Mesenchymal stem cell (in vitro differentiated cells and primary cell): ENCODE measurements around the gene TRAF3IP1.

Source experiments
- DNase-seq: peaks from one replicate; pipeline ENCODE4 v3.0.0-alpha.2; 2013
- H2AFZ ChIP-seq: one replicate; pipeline ENCODE4 v1.6.1; 2013; ENCODE audit warnings: low read depth, mild to moderate bottlenecking, control low read depth, inconsistent platforms, low read length, moderate library complexity
- H2AK5ac ChIP-seq: 2 replicates; pipeline ENCODE4 v1.6.1; 2013; ENCODE audit warnings: low read length, moderate library complexity, mild to moderate bottlenecking, inconsistent platforms; ENCODE audit not compliant: severe bottlenecking
- H2BK120ac ChIP-seq: one replicate; pipeline ENCODE4 v1.6.1; 2013; ENCODE audit warnings: low read depth, mild to moderate bottlenecking, inconsistent platforms, low read length, moderate library complexity
- H2BK12ac ChIP-seq, 2 experiments: one replicate each; pipeline ENCODE4 v1.6.1; 2013; ENCODE audit warnings: inconsistent platforms in 2 of 2, low read length in 2 of 2, mild to moderate bottlenecking in 2 of 2, moderate library complexity in 2 of 2, control low read depth in 1 of 2
- H2BK15ac ChIP-seq: one replicate; pipeline ENCODE4 v1.6.1; 2013; ENCODE audit warnings: mild to moderate bottlenecking, low read depth, inconsistent platforms; ENCODE audit not compliant: poor library complexity, severe bottlenecking
- H2BK5ac ChIP-seq: 2 replicates; pipeline ENCODE4 v1.6.1; 2013; ENCODE audit warnings: low read depth, mild to moderate bottlenecking, low read length, control low read depth, inconsistent platforms; ENCODE audit not compliant: poor library complexity, severe bottlenecking
- H3K14ac ChIP-seq, 2 experiments: one replicate each; pipeline ENCODE4 v1.6.1; 2013; ENCODE audit warnings: inconsistent platforms in 2 of 2, low read length in 2 of 2, control low read depth in 1 of 2, mild to moderate bottlenecking in 1 of 2, moderate library complexity in 1 of 2
- H3K18ac ChIP-seq, 2 experiments: one replicate each; pipeline ENCODE4 v1.6.1; 2013; ENCODE audit warnings: inconsistent platforms in 2 of 2, low read length in 2 of 2, control low read depth in 1 of 2, low read depth in 1 of 2, mild to moderate bottlenecking in 1 of 2
- H3K23ac ChIP-seq, 2 experiments: one replicate each; pipeline ENCODE4 v1.6.1; 2013; ENCODE audit warnings: inconsistent platforms in 2 of 2, low read length in 2 of 2, mild to moderate bottlenecking in 2 of 2, moderate library complexity in 2 of 2, control low read depth in 1 of 2
- H3K27ac ChIP-seq: 2 replicates; pipeline ENCODE4 v1.5.1; 2013; ENCODE audit warnings: mild to moderate bottlenecking, moderate library complexity, low read length, control low read depth, inconsistent platforms; ENCODE audit not compliant: poor library complexity, severe bottlenecking
- H3K27me3 ChIP-seq, 2 experiments: 2 replicates each; pipeline versions ENCODE4 v1.6.1 to v1.7.0; 2013; ENCODE audit warnings: low read length in 2 of 2, mild to moderate bottlenecking in 2 of 2, moderate library complexity in 2 of 2, control low read depth in 1 of 2, inconsistent platforms in 1 of 2; ENCODE audit not compliant: control insufficient read depth in 1 of 2, insufficient read depth in 1 of 2
- H3K36me3 ChIP-seq, 2 experiments: 2 replicates each; pipeline versions ENCODE4 v1.6.1 to v1.7.0; 2013; ENCODE audit warnings: low read length in 2 of 2, control low read depth in 1 of 2, inconsistent platforms in 1 of 2, low read depth in 1 of 2, mild to moderate bottlenecking in 1 of 2; ENCODE audit not compliant: insufficient read depth in 2 of 2, control insufficient read depth in 1 of 2
- H3K4ac ChIP-seq, 2 experiments: one replicate each; pipeline ENCODE4 v1.6.1; 2013; ENCODE audit warnings: inconsistent platforms in 2 of 2, low read length in 2 of 2, mild to moderate bottlenecking in 2 of 2, moderate library complexity in 2 of 2, control low read depth in 1 of 2, low read depth in 1 of 2
- H3K4me1 ChIP-seq: 2 replicates; pipeline ENCODE4 v1.6.1; 2013; ENCODE audit warnings: low read depth, low read length, control low read depth; ENCODE audit not compliant: control insufficient read depth, insufficient read depth
- H3K4me2 ChIP-seq: 2 replicates; pipeline ENCODE4 v1.6.1; 2013; ENCODE audit warnings: low read length, mild to moderate bottlenecking, inconsistent platforms; ENCODE audit not compliant: poor library complexity, severe bottlenecking
- H3K4me3 ChIP-seq, 2 experiments: 2 replicates each; pipeline versions ENCODE4 v1.5.1 to v1.7.0; 2013; ENCODE audit warnings: low read length in 2 of 2, mild to moderate bottlenecking in 2 of 2, control low read depth in 1 of 2, low read depth in 1 of 2; ENCODE audit not compliant: insufficient read depth in 1 of 2
- H3K79me1 ChIP-seq: replicated peaks from 2 replicates; pipeline ENCODE4 v1.6.1; 2013; ENCODE audit warnings: mild to moderate bottlenecking, control low read depth, low read length, inconsistent platforms; ENCODE audit not compliant: poor library complexity, severe bottlenecking
- H3K9ac ChIP-seq: 2 replicates; pipeline ENCODE4 v1.7.0; 2013; ENCODE audit warnings: mild to moderate bottlenecking, low read length, moderate library complexity
- H3K9me3 ChIP-seq: 2 replicates; pipeline ENCODE4 v1.7.0; 2013; ENCODE audit warnings: mild to moderate bottlenecking, low read length; ENCODE audit not compliant: control insufficient read depth
- H4K8ac ChIP-seq: one replicate; pipeline ENCODE4 v1.6.1; 2013; ENCODE audit warnings: inconsistent platforms, mild to moderate bottlenecking, low read length, moderate library complexity
- H4K91ac ChIP-seq: one replicate; pipeline ENCODE4 v1.6.1; 2013; ENCODE audit warnings: mild to moderate bottlenecking, low read length, inconsistent platforms
- WGBS: methylation state at CpG from one replicate; pipeline ENCODE4 v1.1.7; 2013; ENCODE audit warnings: mixed read lengths; 5-methylcytosine and 5-hydroxymethylcytosine counted together

Gene TRAF3IP1

GRCh38 chr2:238278626-238279323 is 41.5 kb upstream of the TRAF3IP1 start:
- Histone ChIP-seq H2AK5ac (no peak overlapping the region), H3K4ac (no peak overlapping the region), H3K4me2 (no peak overlapping the region), H2BK5ac (no peak overlapping the region), H3K27me3 (no peaks in the 10 kb centered on the region), H4K91ac (no peak overlapping the region), H3K14ac (no peak overlapping the region), H3K4me1 (peaks cover 26% of the 10 kb centered on the region), H4K8ac (no peak overlapping the region), H3K9ac (no peak overlapping the region), H3K79me1 (peaks cover 39% of the 10 kb centered on the region), H3K27ac (no peak overlapping the region), H3K18ac (no peak overlapping the region), H3K36me3 (peaks cover 29 to 34% of the 10 kb centered on the region in 2 experiments), H2BK15ac (no peak overlapping the region), H3K23ac (no peak overlapping the region), H3K9me3 (no peaks in the 10 kb centered on the region), H3K4me3 (no peak overlapping the region), H2BK12ac (no peak overlapping the region), H2AFZ (no peak overlapping the region), H2BK120ac (no peak overlapping the region)
- DNase-seq = no peak
- 91% methylated on average over 9 of the region's 9 CpGs for WGBS

GRCh38 chr2:238279324-238279682 is 41.0 kb upstream of the TRAF3IP1 start:
- 98% methylated on average over 6 of the region's 6 CpGs for WGBS
- Histone ChIP-seq H3K4me2 (no peak overlapping the region), H2BK15ac (no peak overlapping the region)

GRCh38 chr2:238280083-238280825 is 40.1 kb upstream of the TRAF3IP1 start:
- Histone ChIP-seq H3K9ac (no peak overlapping the region), H3K4me3 (no peak overlapping the region), H4K91ac (no peak overlapping the region), H2BK5ac (no peak overlapping the region), H3K4me1 (peaks cover 33% of the 10 kb centered on the region), H3K23ac (no peak overlapping the region), H2BK120ac (no peak overlapping the region), H3K36me3 (peaks cover 17 to 19% of the 10 kb centered on the region in 2 experiments), H3K4ac (no peak overlapping the region), H2AFZ (no peak overlapping the region), H3K18ac (no peak overlapping the region), H2AK5ac (no peak overlapping the region), H2BK15ac (no peak overlapping the region), H3K14ac (no peak overlapping the region), H3K27me3 (no peaks in the 10 kb centered on the region), H3K4me2 (no peak overlapping the region), H3K27ac (no peak overlapping the region), H3K9me3 (no peaks in the 10 kb centered on the region), H3K79me1 (peaks cover 42% of the 10 kb centered on the region), H2BK12ac (no peak overlapping the region), H4K8ac (no peak overlapping the region)
- no peak for DNase-seq
- whole genome bisulfite sequencing = 96% methylated on average over 9 of the region's 12 CpGs

More at GRCh38 chr2:238279324-238279682, 41.0 kb upstream of the TRAF3IP1 start:
- Histone ChIP-seq H3K4ac (no peak overlapping the region), H2BK5ac (no peak overlapping the region), H3K4me1 (peaks cover 27% of the 10 kb centered on the region), H2BK12ac (no peak overlapping the region), H3K79me1 (peaks cover 39% of the 10 kb centered on the region), H3K36me3 (peaks cover 24 to 29% of the 10 kb centered on the region in 2 experiments), H3K23ac (no peak overlapping the region), H3K4me3 (no peak overlapping the region), H4K91ac (no peak overlapping the region), H4K8ac (no peak overlapping the region), H2AFZ (no peak overlapping the region), H3K9ac (no peak overlapping the region), H2BK120ac (no peak overlapping the region), H2AK5ac (no peak overlapping the region), H3K14ac (no peak overlapping the region), H3K27me3 (no peaks in the 10 kb centered on the region), H3K18ac (no peak overlapping the region), H3K27ac (no peak overlapping the region), H3K9me3 (no peaks in the 10 kb centered on the region)
- DNase-seq = no peak

- 96% methylated on average over 13 of the region's 13 CpGs for WGBS
- Histone ChIP-seq H2BK12ac (no peak overlapping the region), H3K36me3 (peaks cover 3 to 4% of the 10 kb centered on the region in 2 experiments), H3K4ac (peak overlapping the region in 1 of 2 experiments; percentile 10), H2BK15ac (peak overlapping the region; percentile 9), H3K27me3 (no peaks in the 10 kb centered on the region), H3K23ac (no peak overlapping the region), H3K18ac (no peak overlapping the region), H4K91ac (no peak overlapping the region), H3K9ac (no peak overlapping the region), H2BK5ac (no peak overlapping the region), H3K4me2 (no peak overlapping the region), H3K14ac (no peak overlapping the region), H4K8ac (no peak overlapping the region), H3K4me3 (no peak overlapping the region), H3K27ac (no peak overlapping the region), H3K4me1 (peaks cover 45% of the 10 kb centered on the region), H2BK120ac (no peak overlapping the region), H3K9me3 (no peaks in the 10 kb centered on the region), H2AK5ac (no peak overlapping the region), H2AFZ (no peak overlapping the region), H3K79me1 (peaks cover 42% of the 10 kb centered on the region)
- no peak for DNase-seq
Measured at GRCh38 chr2:238281826-238282480, 38.4 kb upstream of the TRAF3IP1 start.
